ENCODE results near the gene DIS3L2.
"Not testable (repeated sequence)": the region's sequence is repeated elsewhere in the genome, so short reads cannot be mapped to it uniquely, and the experiment has no call there.

Gene DIS3L2

GRCh38 chr2:232162187-232162586 lies 200.7 kb downstream of the DIS3L2 start:
- no peak for DNase-seq (ENCODE audit: low read depth in 1 of 2, low spot score in 1 of 2)

GRCh38 chr2:232170396-232170795 lies 208.9 kb downstream of the DIS3L2 start:
- no peak for DNase-seq (ENCODE audit: low read depth in 1 of 2, low spot score in 1 of 2)

- no peak for DNase-seq (ENCODE audit: low read depth in 1 of 2, low spot score in 1 of 2)
Measured at GRCh38 chr2:232174662-232175061, 213.1 kb downstream of the DIS3L2 start.

- not testable (repeated sequence) for DNase-seq (ENCODE audit: low read depth in 1 of 2, low spot score in 1 of 2)
Measured at GRCh38 chr2:232176587-232176986, 215.1 kb downstream of the DIS3L2 start.

- no peak for DNase-seq (ENCODE audit: low read depth in 1 of 2, low spot score in 1 of 2)
Measured at GRCh38 chr2:232183279-232183678, 221.8 kb downstream of the DIS3L2 start.

- no peak for DNase-seq (ENCODE audit: low read depth in 1 of 2, low spot score in 1 of 2)
Measured at GRCh38 chr2:232184346-232184745, 222.8 kb downstream of the DIS3L2 start.

- DNase-seq (ENCODE audit: low read depth in 1 of 2, low spot score in 1 of 2), result no peak
Measured at GRCh38 chr2:232190796-232191195, 229.3 kb downstream of the DIS3L2 start.

- DNase-seq (ENCODE audit: low read depth in 1 of 2, low spot score in 1 of 2), result no peak
Measured at GRCh38 chr2:232195487-232195886, 234.0 kb downstream of the DIS3L2 start.

GRCh38 chr2:232196802-232197201 lies 235.3 kb downstream of the DIS3L2 start:
- DNase-seq (ENCODE audit: low read depth in 1 of 2, low spot score in 1 of 2), result no peak

GRCh38 chr2:232200195-232200594 lies 238.7 kb downstream of the DIS3L2 start:
- DNase-seq (ENCODE audit: low read depth in 1 of 2, low spot score in 1 of 2), result no peak

GRCh38 chr2:232203166-232203891 lies 241.8 kb downstream of the DIS3L2 start:
- DNase-seq (ENCODE audit: low read depth in 1 of 2, low spot score in 1 of 2), result no peak

GRCh38 chr2:232203936-232204335 lies 242.4 kb downstream of the DIS3L2 start:
- no peak for DNase-seq (ENCODE audit: low read depth in 1 of 2, low spot score in 1 of 2)

- no peak for DNase-seq (ENCODE audit: low read depth in 1 of 2, low spot score in 1 of 2)
Measured at GRCh38 chr2:232204457-232204931, 243.0 kb downstream of the DIS3L2 start.

GRCh38 chr2:232207174-232207573 lies 245.7 kb downstream of the DIS3L2 start:
- DNase-seq (ENCODE audit: low read depth in 1 of 2, low spot score in 1 of 2), result no peak

- DNase-seq (ENCODE audit: low read depth in 1 of 2, low spot score in 1 of 2), result no peak
Measured at GRCh38 chr2:232210306-232210705, 248.8 kb downstream of the DIS3L2 start.

GRCh38 chr2:232211743-232212686 lies 250.5 kb downstream of the DIS3L2 start:
- no peak for DNase-seq (ENCODE audit: low read depth in 1 of 2, low spot score in 1 of 2)

- no peak for DNase-seq (ENCODE audit: low read depth in 1 of 2, low spot score in 1 of 2)
Measured at GRCh38 chr2:232213176-232213575, 251.7 kb downstream of the DIS3L2 start.

GRCh38 chr2:232214053-232214452 lies 252.5 kb downstream of the DIS3L2 start:
- no peak for DNase-seq (ENCODE audit: low read depth in 1 of 2, low spot score in 1 of 2)

- DNase-seq (ENCODE audit: low read depth in 1 of 2, low spot score in 1 of 2), result no peak
Measured at GRCh38 chr2:232216028-232216427, 254.5 kb downstream of the DIS3L2 start.

GRCh38 chr2:232218778-232219495 lies 257.4 kb downstream of the DIS3L2 start:
- no peak for DNase-seq (ENCODE audit: low read depth in 1 of 2, low spot score in 1 of 2)

GRCh38 chr2:232219496-232219870 lies 258.0 kb downstream of the DIS3L2 start:
- DNase-seq (ENCODE audit: low read depth in 1 of 2, low spot score in 1 of 2), result no peak

Measured in stimulated activated CD4-positive, alpha-beta T cell treated with anti-CD3 and anti-CD28 coated beads, Interleukin-15, amount 100 ng/mL, for 1 hour (primary cell).